GM12864 (cell line): ENCODE results near the gene NFE2L2.
"Not testable (repeated sequence)": the region's sequence is repeated elsewhere in the genome, so short reads cannot be mapped to it uniquely, and the experiment has no call there.

Experiments used
- DNase-seq: peaks from one replicate; pipeline ENCODE4 v3.0.0-alpha.2; 2011; ENCODE audit warnings: low read depth
- H3K4me3 ChIP-seq: 2 replicates; pipeline ENCODE4 v1.5.1; 2011; ENCODE audit warnings: mild to moderate bottlenecking, low read depth, low read length, control low read depth
- CTCF ChIP-seq: IDR thresholded peaks from 2 replicates; pipeline ENCODE4 v1.5.1; 2011; ENCODE audit warnings: low read depth, mild to moderate bottlenecking, moderate library complexity, low read length, control low read depth, inconsistent platforms; ENCODE audit errors: missing control alignments

Gene NFE2L2

GRCh38 chr2:177264693-177265587, at the start of gene NFE2L2:
TSS of gene NFE2L2 (minus strand) at chr2:177264727. CDS start at chr2:177264576, 151 bp downstream.
- DNase-seq, result no peak
- peak; percentile 28 for TF ChIP-seq CTCF
- peak within 1 kb of the TSS; percentile 96 for H3K4me3 ChIP-seq

GRCh38 chr2:177314194-177314593, 49.7 kb upstream of the NFE2L2 start:
- TF ChIP-seq CTCF, result no peak
- DNase-seq, result no peak
- H3K4me3 ChIP-seq, result no peak overlapping the region

DNA sequence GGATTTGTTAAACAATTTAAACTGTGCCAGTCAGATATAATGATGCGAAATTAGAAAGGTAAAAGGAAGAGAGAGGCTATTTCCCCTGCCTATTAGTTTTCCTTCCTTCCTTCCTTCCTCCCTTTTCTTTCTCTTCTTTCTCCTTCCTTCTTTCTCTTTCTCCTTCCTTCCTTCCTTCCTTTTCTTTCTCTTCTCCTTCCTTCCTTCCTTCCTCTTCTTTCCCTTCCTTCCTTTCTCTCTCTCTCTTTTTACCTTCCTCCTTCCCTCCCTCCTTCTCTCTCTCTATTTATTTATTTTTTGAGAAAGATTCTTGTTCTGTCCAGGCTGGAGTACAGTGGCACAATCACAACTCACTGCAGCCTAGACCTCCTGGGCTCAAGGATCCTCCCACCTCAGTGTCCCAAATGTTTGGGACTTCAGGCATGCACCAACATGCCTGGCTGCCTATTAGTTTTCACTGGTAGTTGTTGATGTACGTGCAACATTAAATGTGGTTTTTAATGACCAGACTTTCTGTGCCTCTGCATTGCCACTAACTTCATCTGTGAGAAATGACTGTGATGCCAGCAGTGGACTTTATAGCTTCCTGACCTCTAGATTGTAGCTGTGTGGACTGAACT, 48.7 kb upstream of the NFE2L2 start:
- H3K4me3 ChIP-seq, result no peak overlapping the region
- DNase-seq, result no peak
- TF ChIP-seq CTCF, result no peak

GRCh38 chr2:177312562-177312961, 48.0 kb upstream of the NFE2L2 start:
- DNase-seq, result no peak
- no peak overlapping the region for H3K4me3 ChIP-seq
- no peak for TF ChIP-seq CTCF

DNA sequence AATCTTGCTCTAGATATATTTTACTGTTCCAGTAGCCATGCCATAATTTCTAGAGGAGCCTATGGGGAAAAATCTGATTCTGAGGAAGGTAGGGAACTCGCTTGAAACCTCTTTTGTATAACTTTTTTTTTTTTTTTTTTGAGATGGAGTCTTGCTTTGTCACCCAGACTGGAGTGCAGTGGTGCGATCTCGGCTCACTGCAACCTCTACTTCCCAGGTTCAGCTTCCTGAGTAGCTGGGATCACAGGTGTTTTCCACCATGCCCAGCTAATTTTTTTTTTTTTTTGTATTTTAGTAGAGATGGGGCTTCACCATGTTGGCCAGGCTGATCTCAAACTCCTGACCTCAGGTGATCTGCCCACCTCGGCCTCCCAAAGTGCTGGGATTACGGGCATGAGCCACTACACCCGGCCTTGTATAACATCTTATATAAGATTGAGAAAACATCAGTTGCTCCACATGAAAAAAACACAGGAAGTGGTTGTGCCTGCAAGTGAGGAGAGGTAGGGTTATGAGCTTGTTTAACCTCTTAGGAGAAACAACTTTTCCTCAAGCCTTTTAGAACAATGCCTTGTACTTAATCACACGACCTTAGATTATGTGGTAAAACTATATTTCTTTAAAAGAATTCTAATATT, 45.3 kb upstream of the NFE2L2 start:
- not testable (repeated sequence) for DNase-seq, H3K4me3 ChIP-seq

DNA sequence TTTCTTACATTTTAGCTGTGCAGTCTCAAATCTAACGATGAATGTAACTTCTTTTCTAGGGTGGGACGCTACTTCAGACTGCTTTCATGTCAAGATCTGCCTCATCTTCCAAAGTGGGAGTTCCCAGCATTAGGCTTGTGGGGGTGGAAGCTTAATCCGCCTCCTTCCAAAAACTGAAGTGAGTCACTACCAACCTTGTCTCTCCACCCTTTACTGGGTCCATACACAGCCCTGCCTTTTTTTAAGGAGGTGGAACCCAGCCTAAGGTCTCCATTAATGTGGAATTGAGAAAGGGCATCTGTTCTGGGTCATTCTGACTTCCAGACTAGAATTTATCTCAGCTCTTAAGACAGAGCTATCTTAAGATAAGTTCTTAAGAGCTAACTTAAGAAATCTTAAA, 42.0 kb upstream of the NFE2L2 start:
- no peak overlapping the region for H3K4me3 ChIP-seq
- TF ChIP-seq CTCF, result no peak
- DNase-seq, result no peak

DNA sequence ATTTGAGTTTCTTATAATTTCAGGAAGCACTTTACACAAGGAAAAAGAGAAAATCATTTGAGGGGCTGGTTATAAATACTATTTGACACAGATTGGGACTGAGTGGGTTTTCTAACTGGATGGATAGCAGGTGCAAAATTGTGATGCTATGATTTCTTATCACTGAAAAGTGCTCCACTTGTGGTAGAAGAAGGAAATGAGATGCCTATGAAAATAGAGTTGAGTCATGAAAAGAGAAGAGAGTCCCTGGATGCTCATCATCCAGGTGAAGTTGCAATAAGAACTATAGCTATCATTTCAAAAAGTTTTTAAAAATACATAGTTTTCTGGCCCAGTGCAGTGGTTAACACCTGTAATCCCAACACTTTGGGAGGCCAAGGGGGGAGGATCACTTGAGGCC, 39.4 kb upstream of the NFE2L2 start:
- no peak for DNase-seq
- TF ChIP-seq CTCF, result peak; percentile 12
- no peak overlapping the region for H3K4me3 ChIP-seq
